ENCODE measurements around the gene EXOC4.

The EXOC4 gene

GRCh38 chr7:133705596-133705995 lies 452.7 kb downstream of the EXOC4 start:
- TF ChIP-seq SP3 (tag by site-specific recombination; IDR thresholded peaks at IDR 0.05) (0 out of 2 replicates have a peak, but pooled peaks have one; percentile 8), OSR2 (tag by site-specific recombination; IDR thresholded peaks at IDR 0.05) (peak; percentile 13; the same call in 1 of the 2 replicates), ZNF621 (tag by site-specific recombination; IDR thresholded peaks at IDR 0.05) (no peak)
- H3K27ac ChIP-seq (ENCODE audit: extremely low read depth, low read depth, low read length): no peak overlapping the region
- POLR2A ChIA-PET: no interaction called here

GRCh38 chr7:133706016-133706415 lies 453.1 kb downstream of the EXOC4 start:
- no peaks in the 10 kb centered on the region for H3K36me3 ChIP-seq (ENCODE audit: control insufficient read depth in 2 of 2, insufficient read depth in 1 of 2, low read length in 2 of 2)
- no peaks in the 10 kb centered on the region for H3K9me3 ChIP-seq (ENCODE audit: control insufficient read depth, insufficient read depth, low read depth, low read length)
- POLR2A ChIA-PET: no interaction called here
- H3K4me3 ChIP-seq (ENCODE audit: low read depth, low read length): no peak overlapping the region
- H3K4me1 ChIP-seq (ENCODE audit: control insufficient read depth, insufficient read depth, low read length): no peaks in the 10 kb centered on the region
- TF ChIP-seq ZNF843 (tag by site-specific recombination; IDR thresholded peaks at IDR 0.05) (no peak), ZSCAN30 (tag by site-specific recombination; IDR thresholded peaks at IDR 0.05) (no peak), KLF8 (tag by site-specific recombination; IDR thresholded peaks at IDR 0.05) (no peak), YY2 (tag by site-specific recombination; IDR thresholded peaks at IDR 0.05) (no peak), HOXD13 (CRISPR knock-in tag; IDR thresholded peaks at IDR 0.05; ENCODE audit: borderline replicate concordance) (no peak)
- CTCF ChIA-PET: no interaction called here
- H3K27ac ChIP-seq (ENCODE audit: extremely low read depth, low read depth, low read length): no peak overlapping the region

More at GRCh38 chr7:133705596-133705995, 452.7 kb downstream of the EXOC4 start:
- H3K4me1 ChIP-seq (ENCODE audit: control insufficient read depth, insufficient read depth, low read length): no peaks in the 10 kb centered on the region
- H3K9me3 ChIP-seq (ENCODE audit: control insufficient read depth, insufficient read depth, low read depth, low read length): no peaks in the 10 kb centered on the region
- H3K36me3 ChIP-seq (ENCODE audit: control insufficient read depth in 2 of 2, insufficient read depth in 1 of 2, low read length in 2 of 2): no peaks in the 10 kb centered on the region
- H3K4me3 ChIP-seq (ENCODE audit: low read depth, low read length): no peak overlapping the region
- CTCF ChIA-PET: no interaction called here

GRCh38 chr7:133709036-133709880 lies 456.4 kb downstream of the EXOC4 start:
- no peaks in the 10 kb centered on the region for H3K36me3 ChIP-seq (ENCODE audit: control insufficient read depth in 2 of 2, insufficient read depth in 1 of 2, low read length in 2 of 2)
- ChIA-PET POLR2A (no interaction called here), CTCF (no interaction called here)
- no peak overlapping the region for H3K27ac ChIP-seq (ENCODE audit: extremely low read depth, low read depth, low read length)
- no peaks in the 10 kb centered on the region for H3K9me3 ChIP-seq (ENCODE audit: control insufficient read depth, insufficient read depth, low read depth, low read length)
- no peaks in the 10 kb centered on the region for H3K4me1 ChIP-seq (ENCODE audit: control insufficient read depth, insufficient read depth, low read length)
- TF ChIP-seq ZNF692 (tag by site-specific recombination; IDR thresholded peaks at IDR 0.05): no peak
- no peak for TF ChIP-seq ZNF138 (tag by site-specific recombination; IDR thresholded peaks at IDR 0.05; ENCODE audit: borderline replicate concordance)
- no peak for TF ChIP-seq ZNF433 (tag by site-specific recombination; IDR thresholded peaks at IDR 0.05; ENCODE audit: low read depth)
- no peak for TF ChIP-seq KLF16 (tag by site-specific recombination; IDR thresholded peaks at IDR 0.05)
- TF ChIP-seq ZNF621 (tag by site-specific recombination; IDR thresholded peaks at IDR 0.05): no peak
- TF ChIP-seq WT1 (tag by site-specific recombination; IDR thresholded peaks at IDR 0.05): no peak
- TF ChIP-seq ZNF354C (tag by site-specific recombination; IDR thresholded peaks at IDR 0.05; ENCODE audit: borderline replicate concordance, low read depth): no peak
- no peak for TF ChIP-seq ZNF10 (tag by site-specific recombination; IDR thresholded peaks at IDR 0.05)
- no peak for TF ChIP-seq ZNF157 (tag by site-specific recombination; IDR thresholded peaks at IDR 0.05)
- no peak for TF ChIP-seq ZFP3 (tag by site-specific recombination; IDR thresholded peaks at IDR 0.05; ENCODE audit: low read depth)
- TF ChIP-seq ZNF473 (tag by site-specific recombination; IDR thresholded peaks at IDR 0.05): no peak
- no peak for TF ChIP-seq SP3 (tag by site-specific recombination; IDR thresholded peaks at IDR 0.05)
- TF ChIP-seq BCL11B (tag by site-specific recombination; IDR thresholded peaks at IDR 0.05; ENCODE audit: low read depth): no peak
- no peak for TF ChIP-seq ZXDB (tag by site-specific recombination; IDR thresholded peaks at IDR 0.05)
- TF ChIP-seq OSR2 (tag by site-specific recombination; IDR thresholded peaks at IDR 0.05): no peak
- no peak for TF ChIP-seq ZNF544 (tag by site-specific recombination; IDR thresholded peaks at IDR 0.05)
- no peak for TF ChIP-seq SCRT2 (tag by site-specific recombination; IDR thresholded peaks at IDR 0.05)
- TF ChIP-seq ZNF350 (tag by site-specific recombination; IDR thresholded peaks at IDR 0.05): no peak
- no peak for TF ChIP-seq ZBTB17 (tag by site-specific recombination; IDR thresholded peaks at IDR 0.05)
- TF ChIP-seq REPIN1 (tag by site-specific recombination; IDR thresholded peaks at IDR 0.05; ENCODE audit: low read depth): no peak
- H3K4me3 ChIP-seq (ENCODE audit: low read depth, low read length): no peak overlapping the region
